PC-3 (cell line): ENCODE data around the gene SDF2L1. TPM values are rescaled to one million over a fixed set of nuclear protein-coding genes. Genes with fewer than 3 reads are reported as not detected.

Source experiments
- ATAC-seq: fragments of 200-7000 bp; cut with Tn5 transposase; 2 replicates; pipeline ENCODE4 v1.9.1; 2020; ENCODE audit warnings: mild to moderate bottlenecking, moderate library complexity
- BruUV-seq: library from RNA; stranded (reverse); fragments of 400-500 nt; replicated peaks from 2 replicates; lab custom pipeline; 2021; lab: Mats Ljungman, UMichigan
- CTCF ChIA-PET: fragments of 300-600 bp; sonication (Branson Sonifier 250); formaldehyde crosslinking; loops from one replicate; lab custom pipeline; 2022; ENCODE audit warnings: antibody characterized with exemption; lab: Charles Lee
- POLR2A ChIA-PET: fragments of 300-600 bp; sonication (Branson Sonifier 250); formaldehyde crosslinking; loops from one replicate; lab custom pipeline; 2022; ENCODE audit warnings: antibody characterized with exemption; ENCODE audit not compliant: unreplicated experiment; lab: Charles Lee
- DNase-seq: peaks from one replicate; pipeline ENCODE4 v3.0.0-alpha.2; 2015
- H2AFZ ChIP-seq: fragments of 300-600 bp; sonication (generic); 2 replicates; pipeline ENCODE4 v1.6.0; 2016; ENCODE audit warnings: antibody characterized with exemption, low read length
- H3F3A ChIP-seq: fragments of 300-600 bp; sonication (generic); one replicate; pipeline ENCODE4 v1.6.0; 2017; ENCODE audit warnings: antibody characterized with exemption, low read length, control low read depth, mild to moderate bottlenecking; ENCODE audit not compliant: unreplicated experiment
- H3K27ac ChIP-seq: fragments of 300-600 bp; sonication (generic); 2 replicates; pipeline ENCODE4 v1.5.1; 2016; ENCODE audit warnings: mild to moderate bottlenecking, low read length
- H3K27me3 ChIP-seq: fragments of 300-600 bp; sonication (generic); 2 replicates; pipeline ENCODE4 v1.6.1; 2016; ENCODE audit warnings: low read length, mixed read lengths
- H3K36me3 ChIP-seq: fragments of 300-600 bp; sonication (generic); 2 replicates; pipeline ENCODE4 v1.6.1; 2016; ENCODE audit warnings: low read depth, mixed run types, low read length, mixed read lengths
- H3K4me1 ChIP-seq: fragments of 300-600 bp; sonication (generic); 2 replicates; pipeline ENCODE4 v1.5.1; 2016; ENCODE audit warnings: low read length; ENCODE audit not compliant: insufficient read depth
- H3K4me2 ChIP-seq: fragments of 300-600 bp; sonication (generic); 2 replicates; pipeline ENCODE4 v1.6.0; 2016; ENCODE audit warnings: low read length
- H3K4me3 ChIP-seq: fragments of 300-600 bp; sonication (generic); 2 replicates; pipeline ENCODE4 v1.5.1; 2016; ENCODE audit warnings: mild to moderate bottlenecking, low read length, mixed read lengths
- H3K79me2 ChIP-seq: fragments of 300-600 bp; sonication (generic); 2 replicates; pipeline ENCODE4 v1.6.1; 2017; ENCODE audit warnings: low read length, mixed read lengths
- H3K9ac ChIP-seq: fragments of 300-600 bp; sonication (generic); 2 replicates; pipeline ENCODE4 v1.6.0; 2016; ENCODE audit warnings: mild to moderate bottlenecking, low read length
- H3K9me2 ChIP-seq: fragments of 300-600 bp; sonication (generic); replicated peaks from 2 replicates; pipeline ENCODE4 v1.6.1; 2016; ENCODE audit warnings: mixed run types, low read length, mixed read lengths
- H3K9me3 ChIP-seq: fragments of 300-600 bp; sonication (generic); 2 replicates; pipeline ENCODE4 v1.6.1; 2016; ENCODE audit warnings: low read length, mixed read lengths
- H4K20me1 ChIP-seq: fragments of 300-600 bp; sonication (generic); 2 replicates; pipeline ENCODE4 v1.6.1; 2016; ENCODE audit warnings: low read length, mixed read lengths
- EZH2 ChIP-seq: fragments of 300-600 bp; sonication (generic); IDR thresholded peaks from one replicate; pipeline ENCODE4 v1.6.1; 2017; ENCODE audit warnings: antibody characterized with exemption, mild to moderate bottlenecking, low read length; ENCODE audit not compliant: unreplicated experiment
- EZH2phosphoT487 ChIP-seq: fragments of 300-600 bp; sonication (generic); IDR thresholded peaks from 2 replicates; pipeline ENCODE4 v1.6.1; 2018; ENCODE audit warnings: mild to moderate bottlenecking, antibody characterized with exemption, low read length, borderline replicate concordance
- intact Hi-C: fragments of 100-400 bp; cut with micrococcal nuclease; formaldehyde crosslinking; loops from 2 replicates; pipeline ENCODE4 v1.9.0; 2023
- total RNA-seq: library from RNA; depleted of rRNA; stranded (reverse); fragments of >200 nt; gene quantifications from 2 replicates; pipeline ENCODE4 v1.2.3, GENCODE V29; 2014
- TF ChIP-seq, protein P1 (sequence below): fragments of 300-600 bp; sonication (generic); conservative IDR thresholded peaks from 2 replicates; pipeline ENCODE4 v1.5.1; 2017; ENCODE audit warnings: antibody characterized with exemption, low read depth, mild to moderate bottlenecking, low read length

SDF2L1 gene
- total RNA-seq, 1 experiment from 2014 or later: 180 TPM

DNA sequence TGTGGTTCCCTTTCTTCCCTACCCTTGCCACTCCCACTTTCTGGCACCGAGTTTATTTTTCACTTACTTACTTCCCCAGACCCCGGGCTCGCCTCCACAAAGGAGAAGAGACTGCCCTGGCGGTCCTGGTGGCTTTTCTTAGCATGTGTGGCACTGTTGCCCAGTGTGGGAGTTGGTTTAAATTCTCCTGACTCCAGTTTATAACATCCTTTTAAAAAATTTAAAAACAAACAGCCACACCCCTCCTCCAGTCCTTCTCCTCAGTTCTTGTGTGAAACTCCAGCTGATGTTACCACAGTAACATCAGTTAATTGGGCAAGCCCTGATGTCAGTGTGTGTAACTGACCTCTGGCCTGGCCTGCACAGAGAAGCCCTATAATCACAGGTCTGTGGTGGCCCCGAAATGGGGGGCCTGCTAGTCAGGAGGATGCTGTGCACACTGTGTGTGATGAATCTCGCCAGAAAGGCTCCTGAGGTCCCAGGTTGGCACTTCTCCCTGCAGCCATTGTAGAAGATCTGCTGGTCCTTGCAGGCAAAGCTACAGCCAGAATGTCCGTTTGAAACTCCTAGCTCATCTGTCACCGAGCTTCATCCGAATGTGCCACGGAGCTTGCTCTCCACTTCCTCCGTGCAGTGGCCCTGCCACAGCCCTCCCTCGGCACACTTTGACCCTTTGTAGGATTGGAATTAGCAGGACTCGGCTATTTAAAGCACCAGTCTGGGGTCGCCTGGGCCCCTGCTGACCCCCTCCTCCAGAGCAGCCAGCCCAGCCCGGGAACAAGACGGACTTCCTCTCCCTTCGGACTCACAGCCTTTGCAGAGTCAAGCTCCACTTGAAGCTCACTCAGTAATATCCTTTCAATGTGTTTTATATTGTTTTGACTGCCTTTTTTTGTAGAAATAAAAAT is 19.8 kb upstream of the SDF2L1 start:
- DNase-seq (no peak), ATAC-seq (peak; percentile 25)
- Histone ChIP-seq H3K9ac (no peak overlapping the region), H3K9me2 (no peaks in the 10 kb centered on the region), H4K20me1 (peaks cover 5% of the 10 kb centered on the region; the same call in 1 of the 2 replicates), H3K4me1 (no peaks in the 10 kb centered on the region), H3K79me2 (peaks cover 58% of the 10 kb centered on the region), H3K4me2 (no peak overlapping the region), H2AFZ (no peak overlapping the region), H3K27me3 (no peaks in the 10 kb centered on the region), H3K9me3 (no peaks in the 10 kb centered on the region), H3K4me3 (no peak overlapping the region), H3K27ac (no peak overlapping the region), H3F3A (no peaks in the 10 kb centered on the region), H3K36me3 (peaks cover 5% of the 10 kb centered on the region; the same call in 1 of the 2 replicates)
- intact Hi-C loops: no loop called here
- BruUV-seq: TSS peak; percentile 20
- TF ChIP-seq EZH2 (no peak), EZH2phosphoT487 (no peak)
- TF ChIP-seq, protein P1, sequence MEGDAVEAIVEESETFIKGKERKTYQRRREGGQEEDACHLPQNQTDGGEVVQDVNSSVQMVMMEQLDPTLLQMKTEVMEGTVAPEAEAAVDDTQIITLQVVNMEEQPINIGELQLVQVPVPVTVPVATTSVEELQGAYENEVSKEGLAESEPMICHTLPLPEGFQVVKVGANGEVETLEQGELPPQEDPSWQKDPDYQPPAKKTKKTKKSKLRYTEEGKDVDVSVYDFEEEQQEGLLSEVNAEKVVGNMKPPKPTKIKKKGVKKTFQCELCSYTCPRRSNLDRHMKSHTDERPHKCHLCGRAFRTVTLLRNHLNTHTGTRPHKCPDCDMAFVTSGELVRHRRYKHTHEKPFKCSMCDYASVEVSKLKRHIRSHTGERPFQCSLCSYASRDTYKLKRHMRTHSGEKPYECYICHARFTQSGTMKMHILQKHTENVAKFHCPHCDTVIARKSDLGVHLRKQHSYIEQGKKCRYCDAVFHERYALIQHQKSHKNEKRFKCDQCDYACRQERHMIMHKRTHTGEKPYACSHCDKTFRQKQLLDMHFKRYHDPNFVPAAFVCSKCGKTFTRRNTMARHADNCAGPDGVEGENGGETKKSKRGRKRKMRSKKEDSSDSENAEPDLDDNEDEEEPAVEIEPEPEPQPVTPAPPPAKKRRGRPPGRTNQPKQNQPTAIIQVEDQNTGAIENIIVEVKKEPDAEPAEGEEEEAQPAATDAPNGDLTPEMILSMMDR: no peak
- ChIA-PET CTCF (no interaction called here), POLR2A (no interaction called here)

DNA sequence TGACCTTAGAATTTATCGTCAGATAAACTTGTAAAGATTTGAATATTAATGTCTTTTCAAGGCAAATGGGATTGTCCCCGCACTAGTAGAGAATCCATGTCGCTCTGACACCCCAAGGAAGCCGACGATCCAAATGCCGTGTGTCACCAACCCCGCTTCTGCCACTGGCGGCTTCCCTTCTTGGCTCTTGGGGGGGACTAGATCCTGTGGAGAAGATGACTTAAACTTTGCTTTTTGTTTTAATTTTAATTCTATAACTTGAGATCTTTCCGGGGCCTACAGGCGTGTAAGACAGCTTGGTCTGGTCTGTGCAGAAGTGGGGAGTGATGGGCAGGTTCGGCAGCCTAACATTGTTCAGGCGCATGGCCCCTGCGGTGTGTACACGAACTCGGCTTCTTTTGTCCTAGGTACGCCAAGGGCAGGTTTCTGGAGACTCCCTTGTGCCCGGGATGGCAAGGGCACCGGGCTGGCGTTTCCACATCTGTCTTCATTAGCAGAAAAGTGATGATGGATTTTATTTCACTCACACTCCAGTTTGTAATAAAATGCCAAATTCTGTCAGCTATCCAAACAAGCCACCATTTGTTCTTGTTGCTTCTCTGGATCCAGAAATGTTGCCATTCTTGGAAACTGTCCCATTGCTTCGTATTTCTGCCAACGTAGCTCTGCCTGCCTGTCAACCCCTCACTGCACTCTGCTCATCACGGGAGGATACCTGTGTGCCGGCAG is 19.0 kb upstream of the SDF2L1 start:
- H4K20me1 ChIP-seq: peaks cover 5% of the 10 kb centered on the region; the same call in 1 of the 2 replicates
- DNase-seq: no peak
- H3K4me1 ChIP-seq: peaks cover 5% of the 10 kb centered on the region
- no peak overlapping the region for H3K27ac ChIP-seq
- TF ChIP-seq EZH2phosphoT487 (no peak), EZH2 (no peak)
- peaks cover 58% of the 10 kb centered on the region for H3K79me2 ChIP-seq
- H3K9me2 ChIP-seq: no peaks in the 10 kb centered on the region
- ChIA-PET POLR2A (no interaction called here), CTCF (no interaction called here)
- intact Hi-C loops: no loop called here
- no peaks in the 10 kb centered on the region for H3K9me3 ChIP-seq
- H3K27me3 ChIP-seq: no peaks in the 10 kb centered on the region
- BruUV-seq: no TSS peak
- no peak overlapping the region for H3K9ac ChIP-seq
- H2AFZ ChIP-seq: no peak overlapping the region
- peaks cover 7% of the 10 kb centered on the region; the same call in 1 of the 2 replicates for H3K36me3 ChIP-seq
- no peak overlapping the region for H3K4me3 ChIP-seq
- H3F3A ChIP-seq: no peaks in the 10 kb centered on the region
- no peak overlapping the region for H3K4me2 ChIP-seq
- ATAC-seq: no peak

DNA sequence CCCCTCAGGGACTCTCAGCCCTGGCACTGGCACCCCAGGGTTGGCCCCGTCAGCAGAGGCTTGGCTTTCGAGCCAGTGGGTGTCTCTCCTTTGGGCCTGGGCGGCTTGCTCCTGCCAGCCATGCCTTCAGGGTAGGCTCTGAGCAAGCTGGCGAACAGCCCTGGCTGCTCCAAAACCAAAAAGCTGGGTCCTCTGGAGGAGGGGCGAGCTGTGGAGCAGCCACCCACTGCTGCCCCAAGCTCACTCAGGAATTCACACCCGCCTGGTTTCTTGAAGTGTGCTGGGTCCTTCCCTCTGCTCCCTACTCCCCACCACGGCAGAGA is 18.5 kb upstream of the SDF2L1 start:
- no peak overlapping the region for H3K27ac ChIP-seq
- no peaks in the 10 kb centered on the region for H3F3A ChIP-seq
- TF ChIP-seq, protein P1: no peak
- no peak for TF ChIP-seq EZH2phosphoT487
- TF ChIP-seq EZH2: no peak
- H3K79me2 ChIP-seq: peaks cover 61% of the 10 kb centered on the region
- H3K9me3 ChIP-seq: no peaks in the 10 kb centered on the region
- no peak overlapping the region for H3K4me3 ChIP-seq
- no peak overlapping the region for H2AFZ ChIP-seq
- peaks cover 7% of the 10 kb centered on the region; the same call in 1 of the 2 replicates for H3K36me3 ChIP-seq
- no peak for ATAC-seq
- intact Hi-C loops: no loop called here
- peaks cover 5% of the 10 kb centered on the region; the same call in 1 of the 2 replicates for H4K20me1 ChIP-seq
- ChIA-PET CTCF (no interaction called here), POLR2A (no interaction called here)
- H3K4me1 ChIP-seq: peaks cover 10% of the 10 kb centered on the region
- no peaks in the 10 kb centered on the region for H3K9me2 ChIP-seq
- no peaks in the 10 kb centered on the region for H3K27me3 ChIP-seq
- no peak for DNase-seq
- no peak overlapping the region for H3K4me2 ChIP-seq
- BruUV-seq: no TSS peak
- H3K9ac ChIP-seq: no peak overlapping the region
